ENCODE data around the gene IFI16. TPM values are rescaled to one million over a fixed set of nuclear protein-coding genes. Genes with fewer than 3 reads are reported as not detected.
"Not testable (repeated sequence)": the region's sequence is repeated elsewhere in the genome, so short reads cannot be mapped to it uniquely, and the experiment has no call there.

Gene IFI16
- polyA plus RNA-seq, 4 donors: 6.5 to 73.1 (median 31.9) TPM

DNA sequence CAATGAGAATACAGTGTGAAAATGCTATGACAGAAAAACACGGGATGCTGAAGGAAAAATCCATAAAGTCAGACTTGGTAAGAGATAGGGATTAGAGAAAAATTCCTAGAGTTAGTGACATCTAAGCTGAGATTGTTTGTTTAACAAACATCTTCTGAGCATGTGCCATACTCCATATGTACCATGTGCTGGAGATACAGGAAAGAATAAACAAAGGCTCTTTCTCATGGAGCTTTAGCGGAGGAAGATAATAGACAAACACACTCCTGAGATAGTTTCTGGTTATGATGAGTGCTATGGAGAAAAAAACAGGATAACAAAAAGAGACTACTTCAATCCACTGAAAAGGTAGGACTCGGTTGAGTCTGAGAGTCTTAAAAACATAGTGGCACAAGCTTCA is 88.9 kb downstream of the IFI16 start:
- DNase-seq (no peak), FAIRE-seq (no peak)
- no peak overlapping the region for H3K4me3 ChIP-seq (ENCODE audit: low read depth in 1 of 3, low read length in 3 of 3)
- no peaks in the 10 kb centered on the region for H3K36me3 ChIP-seq (ENCODE audit: control insufficient read depth in 3 of 3, insufficient read depth in 2 of 3, low read depth in 1 of 3, low read length in 3 of 3)
- 57 to 67% (median 59%) methylated on average over 3 of the region's 3 CpGs for WGBS, 3 donors
- no peaks in the 10 kb centered on the region for H3K9me3 ChIP-seq (ENCODE audit: control insufficient read depth in 2 of 2, insufficient read depth in 1 of 2, low read depth in 1 of 2, low read length in 1 of 2)
- no peaks in the 10 kb centered on the region for H3K4me1 ChIP-seq (ENCODE audit: control insufficient read depth in 3 of 3, insufficient read depth in 2 of 3, low read depth in 1 of 3, low read length in 2 of 3)
- H3K27ac ChIP-seq (ENCODE audit: low read depth in 1 of 3, low read length in 2 of 3): no peak overlapping the region
- peaks cover 0 to 3% (median 0%) of the 10 kb centered on the region in 3 donors for H3K27me3 ChIP-seq (ENCODE audit: control insufficient read depth in 3 of 3, insufficient read depth in 3 of 3, low read length in 3 of 3)

DNA sequence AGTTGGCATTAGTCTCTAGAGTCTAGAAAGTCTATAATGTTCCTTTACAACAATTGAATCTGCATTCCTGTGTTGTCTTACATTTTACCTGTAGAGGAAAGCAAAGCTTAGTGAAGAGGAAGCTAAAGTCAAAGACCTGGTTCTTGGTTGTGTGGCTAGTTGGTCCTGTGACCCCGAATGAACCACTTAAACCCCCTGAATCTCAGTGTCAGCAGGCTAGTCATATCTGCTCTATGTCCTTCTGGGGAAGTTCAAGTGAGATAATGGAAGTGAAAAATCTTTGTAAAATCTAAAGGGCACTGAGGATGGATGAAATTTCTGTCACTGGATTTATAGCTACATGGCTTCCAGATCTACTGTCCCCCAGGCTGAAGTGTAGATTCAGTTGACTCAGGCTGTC is 90.9 kb downstream of the IFI16 start:
- Histone ChIP-seq H3K36me3 (ENCODE audit: control insufficient read depth in 3 of 3, insufficient read depth in 2 of 3, low read depth in 1 of 3, low read length in 3 of 3) (no peaks in the 10 kb centered on the region), H3K4me1 (ENCODE audit: control insufficient read depth in 3 of 3, insufficient read depth in 2 of 3, low read depth in 1 of 3, low read length in 2 of 3) (no peaks in the 10 kb centered on the region), H3K9me3 (ENCODE audit: control insufficient read depth in 2 of 2, insufficient read depth in 1 of 2, low read depth in 1 of 2, low read length in 1 of 2) (no peaks in the 10 kb centered on the region), H3K27me3 (ENCODE audit: control insufficient read depth in 3 of 3, insufficient read depth in 3 of 3, low read length in 3 of 3) (peaks cover 0 to 3% (median 0%) of the 10 kb centered on the region in 3 donors), H3K4me3 (ENCODE audit: low read depth in 1 of 3, low read length in 3 of 3) (no peak overlapping the region), H3K27ac (ENCODE audit: low read depth in 1 of 3, low read length in 2 of 3) (no peak overlapping the region)
- FAIRE-seq: no peak
- WGBS, 3 donors: 57 to 78% (median 65%) methylated on average over 1 of the region's 1 CpG
- DNase-seq: no peak

DNA sequence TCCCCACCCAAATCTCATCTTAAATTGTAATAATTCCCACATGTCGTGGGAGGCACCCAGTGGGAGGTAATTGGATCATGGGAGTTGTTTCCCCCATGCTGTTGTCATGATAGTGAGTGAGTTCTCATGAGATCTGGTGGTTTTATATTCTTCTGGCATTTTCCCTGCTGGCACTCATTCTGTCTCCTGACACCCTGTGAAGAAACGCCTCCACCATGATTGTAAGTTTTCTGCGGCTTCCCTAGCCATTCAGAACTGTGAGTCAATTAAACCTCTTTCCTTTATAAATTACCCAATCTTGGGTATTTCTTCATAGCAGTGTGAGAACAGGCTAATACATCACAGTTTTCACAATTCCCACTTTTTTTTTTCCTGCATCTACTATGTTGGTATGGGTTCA is 93.3 kb downstream of the IFI16 start:
- 76 to 85% (median 82%) methylated on average over 3 of the region's 3 CpGs for WGBS, 3 donors
- H3K36me3 ChIP-seq (ENCODE audit: control insufficient read depth in 3 of 3, insufficient read depth in 2 of 3, low read depth in 1 of 3, low read length in 3 of 3); H3K9me3 ChIP-seq (ENCODE audit: control insufficient read depth in 2 of 2, insufficient read depth in 1 of 2, low read depth in 1 of 2, low read length in 1 of 2); H3K4me3 ChIP-seq (ENCODE audit: low read depth in 1 of 3, low read length in 3 of 3); H3K27me3 ChIP-seq (ENCODE audit: control insufficient read depth in 3 of 3, insufficient read depth in 3 of 3, low read length in 3 of 3); FAIRE-seq; H3K27ac ChIP-seq (ENCODE audit: low read depth in 1 of 3, low read length in 2 of 3); H3K4me1 ChIP-seq (ENCODE audit: control insufficient read depth in 3 of 3, insufficient read depth in 2 of 3, low read depth in 1 of 3, low read length in 2 of 3); DNase-seq: not testable (repeated sequence)

Other genes starting within 250 kb of the IFI16 start
- gene OR6N1, start 237.7 kb upstream of the IFI16 start, polyA plus RNA-seq: not detected
- gene OR6N2, start 228.7 kb upstream of the IFI16 start, polyA plus RNA-seq: not detected
- gene MNDA, start 178.6 kb upstream of the IFI16 start, polyA plus RNA-seq: 1 to 10 TPM in 3 of 4 donors, under 1 TPM in 1; 0.89 to 3.3 (median 1.9) TPM
- gene PYHIN1, start 78.4 kb upstream of the IFI16 start, polyA plus RNA-seq: under 1 TPM; 0.55 to 0.81 (median 0.68) TPM
- gene AIM2, start 66.9 kb downstream of the IFI16 start, polyA plus RNA-seq: 1 to 10 TPM in 3 of 4 donors, under 1 TPM in 1; 0.49 to 2.2 (median 1.1) TPM
- gene CADM3, start 161.7 kb downstream of the IFI16 start, polyA plus RNA-seq: 10 to 100 TPM in 1 of 4 donors, under 1 TPM in 2, not detected in 1; 0.27 to 23.5 (median 0.65) TPM
- 10 to 100 TPM in 1 of 4 donors, 1 to 10 TPM in 3; 1.3 to 96.8 (median 2.7) TPM for gene ACKR1, start 195.0 kb downstream of the IFI16 start, polyA plus RNA-seq

Data from small intestine (tissue), 7 donors.